ENCODE results near the gene DNAJC3.

DNA sequence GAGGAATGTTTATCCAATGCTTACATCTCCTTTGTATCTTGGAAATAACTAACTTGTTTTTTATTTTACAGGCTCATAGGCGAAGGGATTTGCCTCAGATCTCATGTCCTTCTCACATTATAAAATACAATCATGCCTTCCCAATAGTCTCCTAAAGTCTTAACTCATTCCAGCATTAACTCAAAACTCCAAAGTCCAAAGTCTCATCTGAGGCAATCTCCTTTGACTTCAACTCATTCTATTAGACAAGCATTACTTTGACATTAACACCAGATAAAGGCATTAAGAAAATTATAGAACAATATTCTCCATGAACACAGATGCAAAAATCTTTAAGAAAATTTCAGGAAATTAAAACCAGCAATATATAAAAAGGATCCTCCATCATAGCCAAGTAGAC lies 137.6 kb downstream of the DNAJC3 start:
- TF ChIP-seq EP300 (IDR thresholded peaks at IDR 0.05), result no peak
- TF ChIP-seq, protein P1, sequence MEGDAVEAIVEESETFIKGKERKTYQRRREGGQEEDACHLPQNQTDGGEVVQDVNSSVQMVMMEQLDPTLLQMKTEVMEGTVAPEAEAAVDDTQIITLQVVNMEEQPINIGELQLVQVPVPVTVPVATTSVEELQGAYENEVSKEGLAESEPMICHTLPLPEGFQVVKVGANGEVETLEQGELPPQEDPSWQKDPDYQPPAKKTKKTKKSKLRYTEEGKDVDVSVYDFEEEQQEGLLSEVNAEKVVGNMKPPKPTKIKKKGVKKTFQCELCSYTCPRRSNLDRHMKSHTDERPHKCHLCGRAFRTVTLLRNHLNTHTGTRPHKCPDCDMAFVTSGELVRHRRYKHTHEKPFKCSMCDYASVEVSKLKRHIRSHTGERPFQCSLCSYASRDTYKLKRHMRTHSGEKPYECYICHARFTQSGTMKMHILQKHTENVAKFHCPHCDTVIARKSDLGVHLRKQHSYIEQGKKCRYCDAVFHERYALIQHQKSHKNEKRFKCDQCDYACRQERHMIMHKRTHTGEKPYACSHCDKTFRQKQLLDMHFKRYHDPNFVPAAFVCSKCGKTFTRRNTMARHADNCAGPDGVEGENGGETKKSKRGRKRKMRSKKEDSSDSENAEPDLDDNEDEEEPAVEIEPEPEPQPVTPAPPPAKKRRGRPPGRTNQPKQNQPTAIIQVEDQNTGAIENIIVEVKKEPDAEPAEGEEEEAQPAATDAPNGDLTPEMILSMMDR (IDR thresholded peaks at IDR 0.05), result no peak
- TF ChIP-seq POLR2A (IDR thresholded peaks at IDR 0.05), result no peak
